Panc1 (cell line): ENCODE measurements around the gene PEX10. TPM values are rescaled to one million over a fixed set of nuclear protein-coding genes. Genes with fewer than 3 reads are reported as not detected.

Experiments
- ATAC-seq: fragments of 200-7000 bp; cut with Tn5 transposase; 2 replicates; pipeline ENCODE4 v1.9.1; 2020; ENCODE audit warnings: mild to moderate bottlenecking, moderate library complexity
- BruUV-seq: library from RNA; stranded (reverse); fragments of 400-500 nt; replicated peaks from 2 replicates; lab custom pipeline; 2021; lab: Mats Ljungman, UMichigan
- CTCF ChIA-PET: fragments of 300-600 bp; sonication (Branson Sonifier 250); formaldehyde crosslinking; loops from one replicate; lab custom pipeline; 2022; ENCODE audit warnings: antibody characterized with exemption; lab: Charles Lee
- POLR2A ChIA-PET: fragments of 300-600 bp; sonication (Branson Sonifier 250); formaldehyde crosslinking; loops from one replicate; lab custom pipeline; 2022; ENCODE audit warnings: antibody characterized with exemption; lab: Charles Lee
- DNase-seq: peaks from one replicate; pipeline ENCODE4 v3.0.0-alpha.2; 2010; ENCODE audit warnings: low read depth, low spot score
- H3K27ac ChIP-seq: 2 replicates; pipeline ENCODE4 v1.5.1; 2011; ENCODE audit warnings: mild to moderate bottlenecking, low read length, inconsistent platforms
- H3K27me3 ChIP-seq: fragments of 200-500 bp; sonication (Bioruptor generic); 2 replicates; pipeline ENCODE4 v1.6.0; 2014; ENCODE audit warnings: low read length, inconsistent platforms; ENCODE audit not compliant: control insufficient read depth, insufficient read depth
- H3K36me3 ChIP-seq: fragments of 200-500 bp; sonication (Bioruptor generic); 2 replicates; pipeline ENCODE4 v1.5.1; 2014; ENCODE audit warnings: inconsistent platforms, mild to moderate bottlenecking, low read length, moderate library complexity; ENCODE audit not compliant: control insufficient read depth, insufficient read depth
- H3K4me1 ChIP-seq: 2 replicates; pipeline ENCODE4 v1.5.1; 2011; ENCODE audit warnings: inconsistent platforms, mild to moderate bottlenecking, low read length, moderate library complexity; ENCODE audit not compliant: control insufficient read depth, insufficient read depth
- H3K4me3 ChIP-seq, 2 experiments: 2 replicates each; pipeline ENCODE4 v1.5.1; 2011 to 2012; ENCODE audit warnings: low read depth in 2 of 2, low read length in 2 of 2, mild to moderate bottlenecking in 2 of 2, inconsistent platforms in 1 of 2, moderate library complexity in 1 of 2
- H3K9me3 ChIP-seq: fragments of 200-500 bp; sonication (Bioruptor generic); 2 replicates; pipeline ENCODE4 v1.5.1; 2014; ENCODE audit warnings: low read depth, mild to moderate bottlenecking, inconsistent platforms, low read length, moderate library complexity; ENCODE audit not compliant: control insufficient read depth, insufficient read depth
- POLR2AphosphoS5 ChIP-seq: IDR thresholded peaks from 2 replicates; pipeline ENCODE4 v1.6.1; 2012; ENCODE audit warnings: mild to moderate bottlenecking, low read depth, low read length, moderate library complexity
- SIN3A ChIP-seq: IDR thresholded peaks from 2 replicates; pipeline ENCODE4 v1.6.1; 2012; ENCODE audit warnings: low read depth, mild to moderate bottlenecking, low read length, moderate library complexity, borderline replicate concordance; ENCODE audit not compliant: insufficient read depth
- TCF7L2 ChIP-seq: IDR thresholded peaks from 2 replicates; pipeline ENCODE4 v1.6.1; 2011; ENCODE audit warnings: mild to moderate bottlenecking, low read depth, low read length, inconsistent platforms
- in situ Hi-C: cut with HindIII; loops from 2 replicates; pipeline ENCODE4 v1.10.0; 2016; ENCODE audit warnings: low sequenced_read_pairs, low pct_unique_long_range_greater_than_20kb
- intact Hi-C: fragments of 100-400 bp; cut with micrococcal nuclease; formaldehyde crosslinking; loops from one replicate; pipeline ENCODE4 v1.10.0; 2022; ENCODE audit not compliant: unreplicated experiment
- total RNA-seq: library from RNA; stranded (reverse); gene quantifications from one replicate; pipeline ENCODE4 v1.2.1, GENCODE V29; 2021; ENCODE audit not compliant: unreplicated experiment
- TF ChIP-seq, protein P1 (sequence below): fragments of 450-650 bp; IDR thresholded peaks from 2 replicates; pipeline ENCODE4 v1.5.1; 2017; ENCODE audit warnings: mild to moderate bottlenecking
- TF ChIP-seq, protein P2 (sequence below), 2 experiments: IDR thresholded peaks; 2 replicates each; pipeline ENCODE4 v1.6.1; 2011 to 2012; ENCODE audit warnings: low read depth in 2 of 2, control low read depth in 1 of 2, low read length in 1 of 2, mild to moderate bottlenecking in 1 of 2, moderate library complexity in 1 of 2; ENCODE audit not compliant: insufficient read depth in 1 of 2

Gene PEX10
- total RNA-seq, 1 experiment from 2014 or later = 49.8 TPM

DNA sequence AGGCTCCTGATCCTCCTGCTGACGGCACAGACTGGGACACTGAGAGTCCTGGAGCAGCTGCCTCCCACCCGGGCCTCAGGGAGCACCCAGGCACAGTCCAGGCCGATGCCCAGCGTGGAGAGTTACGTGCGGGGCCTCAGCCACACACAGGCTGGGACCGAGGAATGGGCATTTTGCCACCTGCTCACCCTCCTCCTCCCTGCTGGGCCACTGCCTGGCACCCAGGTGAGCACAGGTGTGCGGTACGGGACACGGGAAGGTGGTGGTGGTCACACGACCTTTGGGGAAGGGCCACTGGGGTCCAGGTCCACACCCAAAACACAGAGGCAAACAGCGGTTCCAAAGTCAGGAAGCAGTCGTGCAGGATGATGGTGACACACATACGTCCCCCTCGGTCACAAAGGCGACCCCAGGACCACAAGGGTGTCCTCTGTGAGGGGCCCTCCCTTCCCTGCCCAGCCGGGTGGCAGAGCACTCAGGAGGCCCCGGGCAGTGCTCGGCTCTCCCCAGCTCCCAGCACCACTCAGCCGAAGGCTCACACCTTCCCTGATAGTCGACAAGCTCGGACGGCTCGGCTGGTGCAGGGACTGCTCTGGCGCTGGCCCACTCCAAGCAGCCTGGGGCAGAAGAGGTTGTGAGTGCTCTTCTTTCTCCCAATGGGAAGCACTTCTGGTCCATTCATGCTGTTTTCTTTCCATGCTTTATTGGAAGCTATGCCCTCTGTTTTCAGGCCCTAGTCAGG lies 35.3 kb downstream of the PEX10 start:
- in situ Hi-C loops (no loop called here), intact Hi-C loops (no loop called here)
- BruUV-seq = no TSS peak
- CTCF ChIA-PET = interaction anchor here (0.6 kb wide), 1 partner anchor 31 kb away, joined by 3 read pairs; no protein-coding TSS in a partner anchor
- Histone ChIP-seq H3K27ac (no peak overlapping the region), H3K36me3 (no peaks in the 10 kb centered on the region), H3K4me3 (no peak overlapping the region), H3K27me3 (no peaks in the 10 kb centered on the region), H3K9me3 (no peaks in the 10 kb centered on the region), H3K4me1 (peaks cover 18% of the 10 kb centered on the region)
- POLR2A ChIA-PET = interaction anchor here (0.6 kb wide), 2 partner anchors 155 to 178 kb away, joined by 3 to 6 read pairs; no protein-coding TSS in a partner anchor
- TF ChIP-seq SIN3A = no peak
- no peak for TF ChIP-seq TCF7L2
- TF ChIP-seq POLR2AphosphoS5 = no peak
- DNase-seq (no peak), ATAC-seq (no peak)

DNA sequence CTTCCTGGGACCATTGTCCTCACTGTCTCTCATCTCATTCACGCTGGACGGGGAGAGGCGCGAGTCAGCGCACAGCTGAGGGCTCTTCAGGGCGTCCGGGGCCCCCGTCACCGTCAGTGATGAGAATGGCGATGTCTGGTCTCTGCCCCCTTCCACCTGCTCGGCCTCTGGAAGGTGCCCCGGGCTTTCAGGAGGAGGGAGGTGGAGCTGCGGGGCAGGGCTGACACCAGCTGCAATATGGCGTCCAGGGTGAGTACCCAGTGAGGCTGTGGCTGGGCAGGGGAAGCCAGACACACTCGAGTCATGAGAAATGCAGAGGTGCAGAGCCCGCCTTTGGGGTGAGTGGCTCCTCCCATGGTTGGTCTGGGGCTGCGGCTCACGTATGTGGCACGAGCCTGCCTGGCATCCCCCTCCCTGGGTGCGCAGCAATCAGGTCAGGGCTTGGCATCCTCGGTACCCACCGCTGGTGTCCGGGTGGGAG lies 36.1 kb downstream of the PEX10 start:
- Histone ChIP-seq H3K36me3 (no peaks in the 10 kb centered on the region), H3K27ac (no peak overlapping the region), H3K27me3 (no peaks in the 10 kb centered on the region), H3K4me3 (no peak overlapping the region), H3K9me3 (no peaks in the 10 kb centered on the region), H3K4me1 (peaks cover 16% of the 10 kb centered on the region)
- in situ Hi-C loops (no loop called here), intact Hi-C loops (no loop called here)
- ChIA-PET CTCF (no interaction called here), POLR2A (interaction anchor here (0.5 to 0.6 kb wide), 2 partner anchors 181 to 1156 kb away, joined by 3 to 8 read pairs; no protein-coding TSS in a partner anchor)
- TF ChIP-seq, protein P1, sequence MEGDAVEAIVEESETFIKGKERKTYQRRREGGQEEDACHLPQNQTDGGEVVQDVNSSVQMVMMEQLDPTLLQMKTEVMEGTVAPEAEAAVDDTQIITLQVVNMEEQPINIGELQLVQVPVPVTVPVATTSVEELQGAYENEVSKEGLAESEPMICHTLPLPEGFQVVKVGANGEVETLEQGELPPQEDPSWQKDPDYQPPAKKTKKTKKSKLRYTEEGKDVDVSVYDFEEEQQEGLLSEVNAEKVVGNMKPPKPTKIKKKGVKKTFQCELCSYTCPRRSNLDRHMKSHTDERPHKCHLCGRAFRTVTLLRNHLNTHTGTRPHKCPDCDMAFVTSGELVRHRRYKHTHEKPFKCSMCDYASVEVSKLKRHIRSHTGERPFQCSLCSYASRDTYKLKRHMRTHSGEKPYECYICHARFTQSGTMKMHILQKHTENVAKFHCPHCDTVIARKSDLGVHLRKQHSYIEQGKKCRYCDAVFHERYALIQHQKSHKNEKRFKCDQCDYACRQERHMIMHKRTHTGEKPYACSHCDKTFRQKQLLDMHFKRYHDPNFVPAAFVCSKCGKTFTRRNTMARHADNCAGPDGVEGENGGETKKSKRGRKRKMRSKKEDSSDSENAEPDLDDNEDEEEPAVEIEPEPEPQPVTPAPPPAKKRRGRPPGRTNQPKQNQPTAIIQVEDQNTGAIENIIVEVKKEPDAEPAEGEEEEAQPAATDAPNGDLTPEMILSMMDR = no peak
- TF ChIP-seq, protein P2, sequence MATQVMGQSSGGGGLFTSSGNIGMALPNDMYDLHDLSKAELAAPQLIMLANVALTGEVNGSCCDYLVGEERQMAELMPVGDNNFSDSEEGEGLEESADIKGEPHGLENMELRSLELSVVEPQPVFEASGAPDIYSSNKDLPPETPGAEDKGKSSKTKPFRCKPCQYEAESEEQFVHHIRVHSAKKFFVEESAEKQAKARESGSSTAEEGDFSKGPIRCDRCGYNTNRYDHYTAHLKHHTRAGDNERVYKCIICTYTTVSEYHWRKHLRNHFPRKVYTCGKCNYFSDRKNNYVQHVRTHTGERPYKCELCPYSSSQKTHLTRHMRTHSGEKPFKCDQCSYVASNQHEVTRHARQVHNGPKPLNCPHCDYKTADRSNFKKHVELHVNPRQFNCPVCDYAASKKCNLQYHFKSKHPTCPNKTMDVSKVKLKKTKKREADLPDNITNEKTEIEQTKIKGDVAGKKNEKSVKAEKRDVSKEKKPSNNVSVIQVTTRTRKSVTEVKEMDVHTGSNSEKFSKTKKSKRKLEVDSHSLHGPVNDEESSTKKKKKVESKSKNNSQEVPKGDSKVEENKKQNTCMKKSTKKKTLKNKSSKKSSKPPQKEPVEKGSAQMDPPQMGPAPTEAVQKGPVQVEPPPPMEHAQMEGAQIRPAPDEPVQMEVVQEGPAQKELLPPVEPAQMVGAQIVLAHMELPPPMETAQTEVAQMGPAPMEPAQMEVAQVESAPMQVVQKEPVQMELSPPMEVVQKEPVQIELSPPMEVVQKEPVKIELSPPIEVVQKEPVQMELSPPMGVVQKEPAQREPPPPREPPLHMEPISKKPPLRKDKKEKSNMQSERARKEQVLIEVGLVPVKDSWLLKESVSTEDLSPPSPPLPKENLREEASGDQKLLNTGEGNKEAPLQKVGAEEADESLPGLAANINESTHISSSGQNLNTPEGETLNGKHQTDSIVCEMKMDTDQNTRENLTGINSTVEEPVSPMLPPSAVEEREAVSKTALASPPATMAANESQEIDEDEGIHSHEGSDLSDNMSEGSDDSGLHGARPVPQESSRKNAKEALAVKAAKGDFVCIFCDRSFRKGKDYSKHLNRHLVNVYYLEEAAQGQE (IDR thresholded peaks at IDR 0.05; ENCODE audit: insufficient read depth in 1 of 2, low read depth in 2 of 2, low read length in 1 of 2) = no peak
- TF ChIP-seq POLR2AphosphoS5 (no peak; the same call in 1 of the 2 replicates), SIN3A (no peak), TCF7L2 (no peak)
- DNase-seq (no peak), ATAC-seq (no peak)
- BruUV-seq = no TSS peak

DNA sequence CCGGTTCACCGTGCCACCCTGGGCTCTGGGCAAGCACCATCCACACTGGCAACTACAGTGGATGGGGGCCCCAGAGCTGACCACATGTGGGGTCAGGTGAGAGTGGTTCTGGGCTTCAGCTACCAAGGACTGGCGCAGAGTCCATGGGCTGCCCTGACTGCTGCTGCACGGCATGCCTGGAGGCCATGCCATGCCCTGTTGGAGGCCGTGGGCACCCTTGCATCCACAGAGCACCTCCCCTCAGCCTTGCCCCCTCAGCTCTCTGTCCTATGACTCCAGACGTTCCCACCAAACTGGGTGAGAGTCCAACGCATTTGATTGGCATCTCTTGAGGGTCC lies 36.5 kb downstream of the PEX10 start:
- intact Hi-C loops = no loop called here
- in situ Hi-C loops = no loop called here
- H3K27ac ChIP-seq = no peak overlapping the region
- no peak for DNase-seq
- no peaks in the 10 kb centered on the region for H3K36me3 ChIP-seq
- ChIA-PET CTCF (no interaction called here), POLR2A (interaction anchor here (0.6 kb wide), 1 partner anchor 1157 kb away, joined by 3 read pairs; no protein-coding TSS in a partner anchor)
- no peak overlapping the region for H3K4me3 ChIP-seq
- ATAC-seq = no peak
- H3K4me1 ChIP-seq = peaks cover 16% of the 10 kb centered on the region
- H3K27me3 ChIP-seq = no peaks in the 10 kb centered on the region
- TF ChIP-seq, protein P2 (IDR thresholded peaks at IDR 0.05; ENCODE audit: insufficient read depth in 1 of 2, low read depth in 2 of 2, low read length in 1 of 2) = no peak
- TF ChIP-seq, protein P1 = no peak
- TF ChIP-seq SIN3A (no peak), TCF7L2 (no peak), POLR2AphosphoS5 (no peak)
- no peaks in the 10 kb centered on the region for H3K9me3 ChIP-seq
- no TSS peak for BruUV-seq
